Measurements from ENCODE around the gene TMEM208. TPM values are rescaled to one million over a fixed set of nuclear protein-coding genes. Genes with fewer than 3 reads are reported as not detected.

The TMEM208 gene
- total RNA-seq, 1 donor = 27.5 TPM

GRCh38 chr16:67271446-67271845 lies 44.5 kb downstream of the TMEM208 start:
- DNase-seq (ENCODE audit: low read depth in 2 of 3, low spot score in 2 of 3) = no peak

GRCh38 chr16:67275321-67275720 lies 48.4 kb downstream of the TMEM208 start:
- no peak for DNase-seq (ENCODE audit: low read depth in 2 of 3, low spot score in 2 of 3)

- DNase-seq (ENCODE audit: low read depth in 2 of 3, low spot score in 2 of 3) = no peak
Observed at GRCh38 chr16:67277294-67277998, 50.5 kb downstream of the TMEM208 start.

- no peak for DNase-seq (ENCODE audit: low read depth in 2 of 3, low spot score in 2 of 3)
Observed at GRCh38 chr16:67277999-67278772, 51.3 kb downstream of the TMEM208 start.

Small RNA genes lying within 50 kb of the gene (small RNA-seq; reads per million reads assigned to genes)
- gene MIR328 = 16.2 reads per million, percentile 94 among the genes with 10 or more reads in this experiment

Other genes with a start within 250 kb of the TMEM208 start
- 8.1 TPM for gene CES4A, start 238.5 kb upstream of the TMEM208 start, total RNA-seq
- 55.7 TPM for gene CBFB, start 198.0 kb upstream of the TMEM208 start, total RNA-seq
- gene PHAF1, start 117.2 kb upstream of the TMEM208 start, total RNA-seq = 21.0 TPM
- gene B3GNT9, start 76.1 kb upstream of the TMEM208 start, total RNA-seq = 9.2 TPM
- gene TRADD, start 67.2 kb upstream of the TMEM208 start, total RNA-seq = 29.6 TPM
- 14.8 TPM for gene FBXL8, start 67.2 kb upstream of the TMEM208 start, total RNA-seq
- 1.3 TPM for gene HSF4, start 62.4 kb upstream of the TMEM208 start, total RNA-seq
- 0.54 TPM for gene NOL3, start 56.6 kb upstream of the TMEM208 start, total RNA-seq
- gene MATCAP1, start 43.2 kb upstream of the TMEM208 start, total RNA-seq = 12.9 TPM
- gene EXOC3L1, start 37.0 kb upstream of the TMEM208 start, total RNA-seq = under 0.01 TPM
- 91.8 TPM for gene E2F4, start 35.0 kb upstream of the TMEM208 start, total RNA-seq
- 1.6 TPM for gene ELMO3, start 28.0 kb upstream of the TMEM208 start, total RNA-seq
- gene FHOD1, start 20.4 kb downstream of the TMEM208 start, total RNA-seq = 45.8 TPM
- 0.54 TPM for gene SLC9A5, start 21.8 kb downstream of the TMEM208 start, total RNA-seq
- 23.4 TPM for gene PLEKHG4, start 52.4 kb downstream of the TMEM208 start, total RNA-seq
- 0.54 TPM for gene KCTD19, start 99.6 kb downstream of the TMEM208 start, total RNA-seq
- gene LRRC36, start 99.7 kb downstream of the TMEM208 start, total RNA-seq = 0.27 TPM
- 5.1 TPM for gene TPPP3, start 166.4 kb downstream of the TMEM208 start, total RNA-seq
- 6.7 TPM for gene ZDHHC1, start 189.3 kb downstream of the TMEM208 start, total RNA-seq
- 0.27 TPM for gene HSD11B2, start 204.0 kb downstream of the TMEM208 start, total RNA-seq